Globus pallidus (tissue), 1 donor: ENCODE results near the gene THAP5.
"Not testable (repeated sequence)": the region's sequence is repeated elsewhere in the genome, so short reads cannot be mapped to it uniquely, and the experiment has no call there.

Experiments used
- DNase-seq: peaks from one replicate; pipeline ENCODE4 v3.0.0-alpha.2; 2015; ENCODE audit warnings: low spot score

Gene THAP5

GRCh38 chr7:108584211-108584610 is 14.7 kb upstream of the THAP5 start:
- DNase-seq: no peak

- DNase-seq: no peak
Measured at GRCh38 chr7:108581655-108582491, 12.4 kb upstream of the THAP5 start.

- DNase-seq: no peak
Measured at GRCh38 chr7:108580298-108580697, 10.8 kb upstream of the THAP5 start.

- DNase-seq: no peak
Measured at GRCh38 chr7:108578937-108579336, 9.4 kb upstream of the THAP5 start.

GRCh38 chr7:108576116-108576515 is 6.6 kb upstream of the THAP5 start:
- no peak for DNase-seq

- no peak for DNase-seq
Measured at GRCh38 chr7:108575156-108575555, 5.7 kb upstream of the THAP5 start.

GRCh38 chr7:108572480-108572879 is 3.0 kb upstream of the THAP5 start:
- DNase-seq: no peak

GRCh38 chr7:108570146-108570755 is 745 bp upstream of the THAP5 start:
- DNase-seq: peak; percentile 27

GRCh38 chr7:108568801-108569380 is 615 bp downstream of the THAP5 start:
- no peak for DNase-seq

GRCh38 chr7:108565987-108566386 is 3.5 kb downstream of the THAP5 start:
- DNase-seq: no peak

GRCh38 chr7:108561047-108561619 is 8.4 kb downstream of the THAP5 start:
- DNase-seq: no peak

- no peak for DNase-seq
Measured at GRCh38 chr7:108559253-108559652, 10.3 kb downstream of the THAP5 start.

GRCh38 chr7:108557617-108558016 is 11.9 kb downstream of the THAP5 start:
- DNase-seq: no peak

GRCh38 chr7:108557191-108557590 is 12.3 kb downstream of the THAP5 start:
- no peak for DNase-seq

GRCh38 chr7:108556665-108557064 is 12.8 kb downstream of the THAP5 start:
- DNase-seq: not testable (repeated sequence)

- DNase-seq: not testable (repeated sequence)
Measured at GRCh38 chr7:108548141-108548896, 21.2 kb downstream of the THAP5 start.

GRCh38 chr7:108541478-108541877 is 28.0 kb downstream of the THAP5 start:
- no peak for DNase-seq

- not testable (repeated sequence) for DNase-seq
Measured at GRCh38 chr7:108538685-108539084, 30.8 kb downstream of the THAP5 start.

GRCh38 chr7:108538236-108538635 is 31.3 kb downstream of the THAP5 start:
- not testable (repeated sequence) for DNase-seq

GRCh38 chr7:108537229-108537628 is 32.3 kb downstream of the THAP5 start:
- DNase-seq: no peak

- no peak for DNase-seq
Measured at GRCh38 chr7:108535744-108536143, 33.8 kb downstream of the THAP5 start.

- no peak for DNase-seq
Measured at GRCh38 chr7:108535257-108535656, 34.2 kb downstream of the THAP5 start.
